Liver (tissue), 9 donors: ENCODE measurements around the gene C1orf174. TPM values are rescaled to one million over a fixed set of nuclear protein-coding genes. Genes with fewer than 3 reads are reported as not detected.
A peak's percentile ranks its signal among the peaks of the same experiment; 100 is the strongest.

Experiments
- DNase-seq: peaks from one replicate; pipeline ENCODE4 v3.0.0-alpha.2; 2017; ENCODE audit warnings: low spot score
- H3K27ac ChIP-seq, 2 donors: one replicate each; pipeline ENCODE4 v1.7.0; 2013; ENCODE audit warnings: inconsistent platforms in 2 of 2, low read length in 2 of 2, control low read depth in 1 of 2, low read depth in 1 of 2, mild to moderate bottlenecking in 1 of 2
- H3K27me3 ChIP-seq, 4 donors: one replicate each; pipeline versions ENCODE4 v1.6.1 to v1.7.0; 2013; ENCODE audit warnings: low read length in 3 of 4, inconsistent platforms in 1 of 4, mild to moderate bottlenecking in 1 of 4, moderate library complexity in 1 of 4; ENCODE audit not compliant: control insufficient read depth in 4 of 4, insufficient read depth in 4 of 4
- H3K36me3 ChIP-seq, 4 donors: one replicate each; pipeline versions ENCODE4 v1.6.1 to v1.7.0; 2013; ENCODE audit warnings: low read length in 3 of 4, mild to moderate bottlenecking in 3 of 4, low read depth in 1 of 4, moderate library complexity in 1 of 4; ENCODE audit not compliant: control insufficient read depth in 4 of 4, insufficient read depth in 3 of 4
- H3K4me1 ChIP-seq, 4 donors: one replicate each; pipeline versions ENCODE4 v1.6.1 to v1.7.0; 2013; ENCODE audit warnings: low read length in 3 of 4, mild to moderate bottlenecking in 3 of 4, moderate library complexity in 1 of 4; ENCODE audit not compliant: control insufficient read depth in 4 of 4, insufficient read depth in 4 of 4
- H3K4me3 ChIP-seq, 3 donors: one replicate each; pipeline versions ENCODE4 v1.6.1 to v1.7.0; 2013; ENCODE audit warnings: low read length in 3 of 3, control low read depth in 1 of 3, low read depth in 1 of 3, mild to moderate bottlenecking in 1 of 3
- H3K9ac ChIP-seq, 2 donors: one replicate each; pipeline ENCODE4 v1.7.0; 2013; ENCODE audit warnings: low read length in 2 of 2, mild to moderate bottlenecking in 2 of 2, moderate library complexity in 2 of 2, control low read depth in 1 of 2, low read depth in 1 of 2
- H3K9me3 ChIP-seq, 4 donors: one replicate each; pipeline versions ENCODE4 v1.6.1 to v1.7.0; 2013; ENCODE audit warnings: low read length in 3 of 4; ENCODE audit not compliant: control insufficient read depth in 4 of 4
- CTCF ChIP-seq: fragments of 150-350 bp; IDR thresholded peaks from 2 replicates; pipeline ENCODE4 v1.5.1; 2017; ENCODE audit warnings: improper control_type of control experiment, low read depth, low read length; ENCODE audit not compliant: missing input control
- FOXA1 ChIP-seq: IDR thresholded peaks from 2 replicates; pipeline ENCODE4 v1.6.1; 2016; ENCODE audit warnings: antibody characterized with exemption
- GABPA ChIP-seq, 2 donors: IDR thresholded peaks in 1 of 2; conservative IDR thresholded peaks in 1 of 2; 2 replicates each; pipeline ENCODE4 v1.6.1; 2016; ENCODE audit warnings: antibody characterized with exemption in 2 of 2, mild to moderate bottlenecking in 1 of 2, moderate library complexity in 1 of 2
- HNF4A ChIP-seq, 2 donors: conservative IDR thresholded peaks; 2 replicates each; pipeline ENCODE4 v1.6.1; 2016; ENCODE audit warnings: antibody characterized with exemption in 2 of 2, mild to moderate bottlenecking in 2 of 2
- HNF4G ChIP-seq: IDR thresholded peaks from 2 replicates; pipeline ENCODE4 v1.6.1; 2016; ENCODE audit warnings: antibody characterized with exemption
- JUND ChIP-seq, 2 donors: IDR thresholded peaks; 2 replicates each; pipeline ENCODE4 v1.6.1; 2016; ENCODE audit warnings: antibody characterized with exemption in 2 of 2
- RAD21 ChIP-seq, 2 donors: IDR thresholded peaks; 2 replicates each; pipeline ENCODE4 v1.6.1; 2016; ENCODE audit warnings: antibody characterized with exemption in 2 of 2, mild to moderate bottlenecking in 2 of 2
- TAF1 ChIP-seq: conservative IDR thresholded peaks from 2 replicates; pipeline ENCODE4 v1.6.1; 2016; ENCODE audit warnings: antibody characterized with exemption, mild to moderate bottlenecking
- ZBTB33 ChIP-seq: IDR thresholded peaks from 2 replicates; pipeline ENCODE4 v1.6.1; 2016; ENCODE audit warnings: antibody characterized with exemption
- WGBS: extraction: QIAGEN DNeasy Blood & Tissue Kit; methylation state at CpG from one replicate; pipeline ENCODE4 v1.1.7; 2013; 5-methylcytosine and 5-hydroxymethylcytosine counted together
- polyA plus RNA-seq, 2 donors: library from polyadenylated mRNA; stranded (reverse) in 1 of 2; unstranded in 1 of 2; fragments of 200-250 nt in 1 of 2; fragments of >200 nt in 1 of 2; fragmentation: Nextera tagmentation in 1 of 2; extraction: Ambion mirVana in 1 of 2; gene quantifications; one replicate each; pipeline versions ENCODE4 v1.2.1 to v1.2.3, GENCODE V29; 2013 to 2015
- total RNA-seq, 2 donors: library from RNA; depleted of rRNA; stranded (reverse); fragments of >200 nt; gene quantifications; one replicate each; pipeline ENCODE4 v1.2.3, GENCODE V29; 2014
- TF ChIP-seq, protein P1 (sequence below): IDR thresholded peaks from 2 replicates; pipeline ENCODE4 v1.6.1; 2016; ENCODE audit warnings: antibody characterized with exemption, mild to moderate bottlenecking
- TF ChIP-seq, protein P2 (sequence below): IDR thresholded peaks from 2 replicates; pipeline ENCODE4 v1.6.1; 2016; ENCODE audit warnings: antibody characterized with exemption
- donor health status: healthy.
- donor health status: healthy.
- donor health status: healthy.
- donor health status: healthy.
- donor health status: healthy.

C1orf174 gene
- total and polyA plus RNA-seq, 4 donors = 10.4 to 17.0 (median 13.8) TPM

- no peak for TF ChIP-seq RAD21 (IDR thresholded peaks at IDR 0.05)
- peak overlapping the region; percentile 91 to 98 (median 93) for H3K4me3 ChIP-seq
- whole genome bisulfite sequencing = 69% methylated on average over 34 of the region's 34 CpGs
- no peaks in the 10 kb centered on the region for H3K36me3 ChIP-seq
- H3K27me3 ChIP-seq = no peaks in the 10 kb centered on the region
- DNase-seq = no peak
- peaks cover 17 to 20% (median 19%) of the 10 kb centered on the region in 4 donors for H3K4me1 ChIP-seq
- no peak overlapping the region for H3K27ac ChIP-seq
- H3K9ac ChIP-seq = no peak overlapping the region
- no peaks in the 10 kb centered on the region for H3K9me3 ChIP-seq
These were observed 41.7 kb downstream of the C1orf174 start for GRCh38 chr1:3858231-3858981.

DNA sequence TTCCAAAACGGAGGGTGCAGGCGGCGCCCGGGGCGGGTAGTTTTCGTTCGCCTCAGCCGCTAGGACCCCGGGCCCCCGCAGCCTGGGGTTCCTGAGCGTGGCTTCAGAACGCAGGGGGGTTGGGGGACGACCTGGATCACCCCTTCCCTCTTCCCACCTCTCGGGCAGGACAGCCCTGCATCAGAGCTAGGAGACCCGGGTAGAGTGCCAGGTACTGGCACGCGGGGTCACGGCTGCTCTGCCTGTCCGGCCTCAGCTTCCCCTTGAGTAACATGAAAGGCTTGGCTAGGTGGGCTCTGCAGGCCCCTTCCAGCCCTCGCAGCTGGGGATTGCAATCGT is 42.3 kb downstream of the C1orf174 start:
- H3K4me3 ChIP-seq = peak overlapping the region; percentile 91 to 98 (median 93)
- 4% methylated on average over 21 of the region's 21 CpGs for WGBS
- TF ChIP-seq HNF4G (no peak), GABPA (IDR thresholded peaks at IDR 0.05 in 1 of 2, conservative IDR thresholded peaks at IDR 0.05 in 1 of 2) (no peak), FOXA1 (no peak), TAF1 (no peak), HNF4A (conservative IDR thresholded peaks at IDR 0.05) (no peak), JUND (IDR thresholded peaks at IDR 0.05) (no peak), ZBTB33 (no peak), RAD21 (IDR thresholded peaks at IDR 0.05) (no peak), CTCF (no peak)
- TF ChIP-seq, protein P1, sequence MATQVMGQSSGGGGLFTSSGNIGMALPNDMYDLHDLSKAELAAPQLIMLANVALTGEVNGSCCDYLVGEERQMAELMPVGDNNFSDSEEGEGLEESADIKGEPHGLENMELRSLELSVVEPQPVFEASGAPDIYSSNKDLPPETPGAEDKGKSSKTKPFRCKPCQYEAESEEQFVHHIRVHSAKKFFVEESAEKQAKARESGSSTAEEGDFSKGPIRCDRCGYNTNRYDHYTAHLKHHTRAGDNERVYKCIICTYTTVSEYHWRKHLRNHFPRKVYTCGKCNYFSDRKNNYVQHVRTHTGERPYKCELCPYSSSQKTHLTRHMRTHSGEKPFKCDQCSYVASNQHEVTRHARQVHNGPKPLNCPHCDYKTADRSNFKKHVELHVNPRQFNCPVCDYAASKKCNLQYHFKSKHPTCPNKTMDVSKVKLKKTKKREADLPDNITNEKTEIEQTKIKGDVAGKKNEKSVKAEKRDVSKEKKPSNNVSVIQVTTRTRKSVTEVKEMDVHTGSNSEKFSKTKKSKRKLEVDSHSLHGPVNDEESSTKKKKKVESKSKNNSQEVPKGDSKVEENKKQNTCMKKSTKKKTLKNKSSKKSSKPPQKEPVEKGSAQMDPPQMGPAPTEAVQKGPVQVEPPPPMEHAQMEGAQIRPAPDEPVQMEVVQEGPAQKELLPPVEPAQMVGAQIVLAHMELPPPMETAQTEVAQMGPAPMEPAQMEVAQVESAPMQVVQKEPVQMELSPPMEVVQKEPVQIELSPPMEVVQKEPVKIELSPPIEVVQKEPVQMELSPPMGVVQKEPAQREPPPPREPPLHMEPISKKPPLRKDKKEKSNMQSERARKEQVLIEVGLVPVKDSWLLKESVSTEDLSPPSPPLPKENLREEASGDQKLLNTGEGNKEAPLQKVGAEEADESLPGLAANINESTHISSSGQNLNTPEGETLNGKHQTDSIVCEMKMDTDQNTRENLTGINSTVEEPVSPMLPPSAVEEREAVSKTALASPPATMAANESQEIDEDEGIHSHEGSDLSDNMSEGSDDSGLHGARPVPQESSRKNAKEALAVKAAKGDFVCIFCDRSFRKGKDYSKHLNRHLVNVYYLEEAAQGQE = no peak
- TF ChIP-seq, protein P2, sequence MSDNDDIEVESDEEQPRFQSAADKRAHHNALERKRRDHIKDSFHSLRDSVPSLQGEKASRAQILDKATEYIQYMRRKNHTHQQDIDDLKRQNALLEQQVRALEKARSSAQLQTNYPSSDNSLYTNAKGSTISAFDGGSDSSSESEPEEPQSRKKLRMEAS = no peak

More for the DNA sequence above, 42.3 kb downstream of the C1orf174 start:
- no peak for DNase-seq
- Histone ChIP-seq H3K4me1 (peaks cover 17 to 20% (median 19%) of the 10 kb centered on the region in 4 donors), H3K9ac (peak overlapping the region; percentile 42 to 72), H3K36me3 (no peaks in the 10 kb centered on the region), H3K27ac (peak overlapping the region; percentile 70 to 76), H3K27me3 (no peaks in the 10 kb centered on the region), H3K9me3 (no peaks in the 10 kb centered on the region)
